Activated T-cell treated with anti-CD3 and anti-CD28 coated beads, Interleukin-2, amount 50 U/mL, for 72 hours (primary cell): ENCODE results near the gene GGT6. TPM values are rescaled to one million over a fixed set of nuclear protein-coding genes. Genes with fewer than 3 reads are reported as not detected.

Source experiments
- ATAC-seq, 2 donors: fragments of 150-1000 bp; cut with Tn5 transposase; replicated peaks in 1 of 2; 2 replicates each; pipeline ENCODE4 v1.10.0; 2021; ENCODE audit warnings: moderate library complexity in 2 of 2, mild to moderate bottlenecking in 1 of 2
- DNase-seq, 2 donors: peaks; one replicate each; pipeline ENCODE4 v3.0.0; 2021 to 2022; ENCODE audit warnings: mixed read lengths in 1 of 2
- H3K27ac Mint-ChIP-seq: one replicate; pipeline ENCODE4 v1.8.0; 2022; ENCODE audit warnings: mild to moderate bottlenecking, moderate library complexity, mixed read lengths
- H3K27me3 Mint-ChIP-seq: one replicate; pipeline ENCODE4 v1.8.0; 2022; ENCODE audit warnings: low read depth, mixed read lengths
- H3K36me3 Mint-ChIP-seq, 2 donors: one replicate each; pipeline ENCODE4 v1.8.0; 2022; ENCODE audit warnings: mixed read lengths in 2 of 2, mild to moderate bottlenecking in 1 of 2; ENCODE audit not compliant: insufficient read depth in 2 of 2
- H3K4me1 Mint-ChIP-seq: one replicate; pipeline ENCODE4 v1.8.0; 2022; ENCODE audit warnings: low read depth, mixed read lengths
- H3K4me3 Mint-ChIP-seq, 2 donors: one replicate each; pipeline ENCODE4 v1.8.0; 2022; ENCODE audit warnings: mild to moderate bottlenecking in 2 of 2, mixed read lengths in 2 of 2, moderate library complexity in 2 of 2
- H3K9me3 Mint-ChIP-seq, 2 donors: one replicate each; pipeline ENCODE4 v1.8.0; 2022; ENCODE audit warnings: mixed read lengths in 2 of 2
- total RNA-seq, 2 donors: library from RNA; stranded (reverse); gene quantifications; one replicate each; pipeline ENCODE4 v1.2.3, GENCODE V29; 2022

Gene GGT6
- total RNA-seq, 2 donors from 2014 or later, result not detected

- H3K4me3 Mint-ChIP-seq, result no peak overlapping the region
- H3K36me3 Mint-ChIP-seq, result peaks cover 3 to 5% of the 10 kb centered on the region in 2 donors
- ATAC-seq (no peak), DNase-seq (no peak)
- H3K27me3 Mint-ChIP-seq, result no peaks in the 10 kb centered on the region
- no peak overlapping the region for H3K27ac Mint-ChIP-seq
- H3K4me1 Mint-ChIP-seq, result peaks cover 28% of the 10 kb centered on the region
- H3K9me3 Mint-ChIP-seq, result no peaks in the 10 kb centered on the region
These were observed 9.8 kb downstream of the GGT6 start for GRCh38 chr17:4550534-4551039.

DNA sequence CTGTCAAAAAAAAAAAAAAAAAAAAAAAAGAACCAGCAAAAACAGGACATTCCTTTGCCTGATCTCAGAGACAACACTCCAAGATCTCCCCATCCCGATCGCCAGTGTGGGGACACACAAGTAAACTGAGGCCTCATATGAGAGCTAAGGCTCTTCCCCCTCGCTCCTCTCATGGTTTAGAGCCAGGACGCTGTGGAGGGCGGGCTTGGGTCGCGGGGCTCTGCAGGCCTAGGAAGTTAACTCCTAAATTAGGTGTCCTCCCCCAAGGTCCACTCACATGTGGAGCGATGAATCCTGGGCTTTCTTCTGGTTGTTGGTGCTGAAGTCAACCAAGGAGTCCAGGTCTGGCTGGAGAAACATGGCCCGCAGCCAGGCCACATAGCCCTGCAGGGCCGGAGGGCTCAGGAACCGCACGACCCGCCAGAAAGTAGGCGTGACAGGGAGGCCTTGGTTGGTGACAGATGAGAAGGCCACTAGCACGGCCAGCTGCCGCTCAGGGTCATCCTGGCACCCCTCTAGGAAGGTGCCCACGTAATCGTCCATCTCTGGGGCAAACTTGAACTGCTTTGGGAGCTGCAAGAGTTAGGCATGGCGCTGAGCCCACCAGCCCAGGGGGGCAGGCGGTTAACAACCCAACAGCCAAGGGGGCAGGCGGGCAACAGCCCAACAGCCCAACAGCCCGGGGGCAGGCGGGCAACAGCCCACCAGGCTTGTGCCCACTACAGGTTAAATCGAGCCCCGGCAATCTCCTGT, 10.4 kb downstream of the GGT6 start:
- H3K4me1 Mint-ChIP-seq, result peaks cover 25% of the 10 kb centered on the region
- peaks cover 3 to 6% of the 10 kb centered on the region in 2 donors for H3K36me3 Mint-ChIP-seq
- no peak overlapping the region for H3K27ac Mint-ChIP-seq
- H3K27me3 Mint-ChIP-seq, result no peaks in the 10 kb centered on the region
- ATAC-seq (no peak), DNase-seq (no peak)
- no peaks in the 10 kb centered on the region for H3K9me3 Mint-ChIP-seq
- no peak overlapping the region for H3K4me3 Mint-ChIP-seq

- H3K36me3 Mint-ChIP-seq, result peaks cover 3 to 6% of the 10 kb centered on the region in 2 donors
- H3K27me3 Mint-ChIP-seq, result no peaks in the 10 kb centered on the region
These were observed 11.5 kb downstream of the GGT6 start for GRCh38 chr17:4548721-4549531.

GRCh38 chr17:4548061-4548461, 12.3 kb downstream of the GGT6 start:
- no peaks in the 10 kb centered on the region for H3K27me3 Mint-ChIP-seq
- no peak for ATAC-seq

More at GRCh38 chr17:4548721-4549531, 11.5 kb downstream of the GGT6 start:
- Mint-ChIP-seq H3K4me1 (peaks cover 16% of the 10 kb centered on the region), H3K27ac (no peak overlapping the region), H3K4me3 (no peak overlapping the region), H3K9me3 (no peaks in the 10 kb centered on the region)
- ATAC-seq (no peak), DNase-seq (no peak)

GRCh38 chr17:4547118-4547906, 13.1 kb downstream of the GGT6 start:
- no peak for ATAC-seq
- Mint-ChIP-seq H3K27ac (no peak overlapping the region), H3K9me3 (no peaks in the 10 kb centered on the region), H3K4me3 (no peak overlapping the region), H3K4me1 (peaks cover 7% of the 10 kb centered on the region), H3K36me3 (peaks cover 3 to 7% of the 10 kb centered on the region in 2 donors), H3K27me3 (no peaks in the 10 kb centered on the region)
- no peak for DNase-seq

More at GRCh38 chr17:4548061-4548461, 12.3 kb downstream of the GGT6 start:
- Mint-ChIP-seq H3K9me3 (no peaks in the 10 kb centered on the region), H3K4me1 (peaks cover 7% of the 10 kb centered on the region), H3K4me3 (no peak overlapping the region), H3K36me3 (peaks cover 3 to 6% of the 10 kb centered on the region in 2 donors), H3K27ac (no peak overlapping the region)
- no peak for DNase-seq

- Mint-ChIP-seq H3K27me3 (no peaks in the 10 kb centered on the region), H3K27ac (no peak overlapping the region), H3K9me3 (no peaks in the 10 kb centered on the region), H3K4me3 (no peak overlapping the region), H3K36me3 (peaks cover 0 to 6% of the 10 kb centered on the region in 2 donors), H3K4me1 (no peaks in the 10 kb centered on the region)
- no peak for DNase-seq
- ATAC-seq, result no peak
These were observed 15.0 kb downstream of the GGT6 start for GRCh38 chr17:4545217-4545951.

- Mint-ChIP-seq H3K9me3 (no peaks in the 10 kb centered on the region), H3K4me3 (no peak overlapping the region), H3K36me3 (peaks cover 0 to 7% of the 10 kb centered on the region in 2 donors), H3K27me3 (no peaks in the 10 kb centered on the region), H3K4me1 (no peaks in the 10 kb centered on the region), H3K27ac (no peak overlapping the region)
- ATAC-seq (no peak), DNase-seq (no peak)
These were observed 15.5 kb downstream of the GGT6 start for GRCh38 chr17:4544951-4545216.

DNA sequence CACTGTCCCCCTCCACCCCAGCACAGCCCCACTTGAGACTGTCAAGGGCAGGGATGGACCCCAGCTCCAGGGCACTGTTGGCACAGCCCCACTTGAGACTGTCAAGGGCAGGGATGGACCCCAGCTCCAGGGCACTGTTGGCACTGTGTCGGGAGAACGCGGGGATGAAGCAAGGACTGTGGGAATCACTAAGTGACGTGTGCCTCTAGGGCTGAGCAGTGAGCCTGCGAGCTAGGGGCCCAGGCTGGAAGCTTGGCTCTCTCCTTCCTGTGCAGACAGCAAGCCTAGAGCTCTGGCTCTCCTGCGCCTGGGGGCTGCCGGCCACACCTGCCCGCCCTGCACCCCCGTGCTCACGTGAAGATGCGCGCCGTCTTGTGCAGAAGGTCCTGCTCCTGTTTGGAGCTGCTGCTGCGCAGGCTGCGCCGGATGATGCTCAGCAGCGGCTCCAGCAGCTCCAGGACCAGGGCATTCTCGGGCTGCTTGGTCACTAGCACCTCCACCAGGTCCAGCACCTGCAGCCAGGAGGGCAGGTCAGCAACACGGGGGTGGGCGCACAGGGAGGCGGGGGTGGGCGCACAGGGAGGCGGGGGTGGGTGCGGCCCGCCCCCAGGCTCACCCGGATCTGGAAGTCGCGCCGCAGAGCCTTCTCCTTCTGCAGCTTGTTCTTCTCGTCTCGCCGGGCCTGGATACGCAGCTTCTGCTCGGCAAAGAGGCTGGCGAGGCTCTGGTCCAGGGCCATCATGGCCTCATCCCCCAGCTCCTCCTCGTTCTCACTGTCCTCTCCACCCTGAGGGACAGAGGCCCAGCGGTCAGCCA, 16.0 kb downstream of the GGT6 start:
- Mint-ChIP-seq H3K36me3 (peaks cover 0 to 10% of the 10 kb centered on the region in 2 donors), H3K4me1 (no peaks in the 10 kb centered on the region), H3K9me3 (no peaks in the 10 kb centered on the region), H3K27me3 (no peaks in the 10 kb centered on the region), H3K4me3 (no peak overlapping the region), H3K27ac (no peak overlapping the region)
- no peak for DNase-seq
- no peak for ATAC-seq

DNA sequence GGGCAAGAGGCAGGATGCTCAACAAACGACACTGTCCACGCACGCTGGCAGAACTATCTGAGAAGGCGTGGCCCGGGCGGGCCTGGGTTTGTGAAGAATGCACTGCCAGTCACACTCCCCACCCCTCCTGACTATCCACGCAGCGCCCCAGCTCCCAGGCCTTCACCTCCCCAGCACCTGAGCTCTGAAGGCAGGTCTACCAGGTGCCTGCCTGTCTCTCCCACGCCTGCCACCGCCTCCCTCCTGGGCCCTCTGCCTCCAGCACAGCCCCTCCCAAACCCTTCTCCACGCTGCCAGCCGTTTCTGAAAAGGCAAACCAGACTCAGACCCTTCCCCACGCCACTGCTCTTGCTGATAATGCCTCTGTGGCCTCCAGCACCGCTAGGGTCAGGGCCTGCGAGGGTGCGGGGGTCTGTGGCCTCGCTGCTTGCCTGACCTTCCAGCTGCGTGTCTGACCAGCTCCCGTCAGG, 16.8 kb downstream of the GGT6 start:
- H3K27me3 Mint-ChIP-seq, result no peaks in the 10 kb centered on the region
- peaks cover 0 to 10% of the 10 kb centered on the region in 2 donors for H3K36me3 Mint-ChIP-seq
- ATAC-seq (no peak), DNase-seq (no peak)
- H3K4me1 Mint-ChIP-seq, result no peaks in the 10 kb centered on the region
- no peak overlapping the region for H3K4me3 Mint-ChIP-seq
- H3K9me3 Mint-ChIP-seq, result no peaks in the 10 kb centered on the region
- no peak overlapping the region for H3K27ac Mint-ChIP-seq

DNA sequence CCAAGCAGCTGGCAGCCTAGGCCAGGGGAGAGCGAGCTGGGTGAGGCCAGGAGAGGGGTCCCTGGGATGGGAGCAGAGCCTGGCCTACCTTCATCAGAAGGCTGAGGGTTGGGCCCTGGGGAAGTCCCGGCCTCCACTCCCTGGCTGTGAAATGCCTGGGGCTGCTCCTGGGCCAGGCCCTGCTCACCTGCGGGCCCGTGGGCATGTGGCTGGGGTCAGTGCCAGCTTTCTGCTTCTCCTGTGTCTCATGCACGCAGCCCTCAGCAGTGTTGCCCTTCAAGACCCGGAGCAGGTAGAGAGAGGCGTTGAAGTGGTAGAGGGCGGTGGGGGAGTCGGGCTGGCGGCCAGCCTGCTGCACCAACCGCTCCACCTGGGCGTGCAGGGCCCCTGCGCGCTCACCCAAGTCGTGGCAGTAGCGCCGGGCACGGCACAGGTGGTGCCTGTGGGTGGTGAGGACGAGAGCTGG, 17.6 kb downstream of the GGT6 start:
- ATAC-seq, result no peak
- DNase-seq, result no peak
- Mint-ChIP-seq H3K4me3 (no peak overlapping the region), H3K9me3 (no peaks in the 10 kb centered on the region), H3K27me3 (no peaks in the 10 kb centered on the region), H3K4me1 (no peaks in the 10 kb centered on the region), H3K27ac (no peak overlapping the region), H3K36me3 (peaks cover 0 to 10% of the 10 kb centered on the region in 2 donors)

DNA sequence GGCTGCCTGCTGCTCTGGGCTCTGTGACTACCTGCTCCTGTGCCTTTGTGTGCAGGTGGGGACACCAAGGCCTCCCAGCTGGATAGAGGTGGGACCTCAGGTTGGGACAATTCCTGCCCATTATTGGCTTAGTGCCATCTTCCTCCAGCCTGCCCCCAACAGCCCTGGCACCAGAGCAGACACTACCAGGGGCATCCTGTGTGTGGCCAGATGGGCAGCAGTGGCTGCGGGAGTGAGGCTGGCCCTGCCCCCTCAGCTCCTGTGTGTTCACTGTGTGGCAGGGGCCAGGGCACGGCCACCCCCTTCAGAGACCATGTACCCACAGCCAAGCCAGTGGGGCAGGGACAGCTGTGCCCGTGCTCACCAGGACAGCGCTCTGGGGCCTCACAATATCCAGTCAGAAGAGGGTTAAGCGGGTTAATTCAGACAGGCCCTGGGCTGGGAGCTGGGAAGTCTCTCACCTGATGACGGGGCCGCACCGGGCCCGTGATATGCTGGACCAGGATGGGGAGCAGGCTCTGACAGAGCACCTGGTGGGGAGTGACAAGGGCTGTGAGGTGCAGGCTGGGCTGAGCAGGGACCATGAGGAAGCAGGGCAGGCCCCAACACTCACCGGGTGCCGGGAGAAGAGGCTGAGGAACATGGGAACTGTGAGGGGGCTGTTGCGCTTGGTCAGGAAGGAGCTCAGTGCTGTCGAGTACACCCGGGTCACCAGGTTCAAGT, 18.2 kb downstream of the GGT6 start:
- Mint-ChIP-seq H3K4me1 (no peaks in the 10 kb centered on the region), H3K36me3 (peaks cover 0 to 10% of the 10 kb centered on the region in 2 donors), H3K4me3 (no peak overlapping the region), H3K9me3 (no peaks in the 10 kb centered on the region), H3K27me3 (no peaks in the 10 kb centered on the region), H3K27ac (no peak overlapping the region)
- no peak for DNase-seq
- no peak for ATAC-seq
